Ascending aorta (tissue), 2 donors: Measurements from ENCODE around the gene RPS2. TPM values are rescaled to one million over a fixed set of nuclear protein-coding genes. Genes with fewer than 3 reads are reported as not detected.

Experiments
- DNase-seq, 2 donors: peaks; one replicate each; pipeline ENCODE4 v3.0.0-alpha.2; 2019; ENCODE audit warnings: low spot score in 2 of 2
- H3K27ac ChIP-seq, 2 donors: fragments of 200-600 bp; sonication (generic); one replicate each; pipeline ENCODE4 v1.5.1; 2016 to 2017; ENCODE audit warnings: mild to moderate bottlenecking in 1 of 2
- H3K27me3 ChIP-seq: fragments of 200-600 bp; sonication (generic); one replicate; pipeline ENCODE4 v1.5.1; 2017
- H3K36me3 ChIP-seq, 2 donors: fragments of 200-600 bp; sonication (generic); one replicate each; pipeline ENCODE4 v1.5.1; 2016
- H3K4me1 ChIP-seq, 2 donors: fragments of 200-600 bp; sonication (generic); one replicate each; pipeline ENCODE4 v1.5.1; 2016 to 2017; ENCODE audit warnings: mild to moderate bottlenecking in 1 of 2
- H3K4me3 ChIP-seq, 2 donors: fragments of 200-600 bp; sonication (generic); one replicate each; pipeline ENCODE4 v1.5.1; 2016 to 2017; ENCODE audit warnings: mild to moderate bottlenecking in 1 of 2
- H3K9me3 ChIP-seq, 2 donors: fragments of 200-600 bp; sonication (generic); one replicate each; pipeline ENCODE4 v1.5.1; 2016
- CTCF ChIP-seq, 3 experiments: fragments of 200-600 bp in 2 of 3; fragments of 450-650 bp in 1 of 3; sonication (generic) in 2 of 3; IDR thresholded peaks; one replicate each; pipeline ENCODE4 v1.5.1; 2016 to 2019; ENCODE audit warnings: antibody characterized with exemption in 3 of 3, mild to moderate bottlenecking in 1 of 3, moderate library complexity in 1 of 3
- intact Hi-C: fragments of 100-400 bp; cut with DNase I; formaldehyde crosslinking; loops from one replicate; pipeline ENCODE4 v1.15.1; 2023
- total RNA-seq: library from RNA; depleted of rRNA; stranded (reverse); fragments of >200 nt; gene quantifications from one replicate; pipeline ENCODE4 v1.1.0, GENCODE V29; 2016

The RPS2 gene
- total RNA-seq, 1 donor from 2014 or later = 2,866 TPM

- H3K36me3 ChIP-seq = peaks cover 39 to 42% of the 10 kb centered on the region in 2 donors
- no peak overlapping the region for H3K27ac ChIP-seq
- DNase-seq = no peak
- no peak overlapping the region for H3K4me3 ChIP-seq
- peaks cover 10 to 11% of the 10 kb centered on the region in 2 donors for H3K4me1 ChIP-seq
- H3K9me3 ChIP-seq = no peaks in the 10 kb centered on the region
- intact Hi-C loops = no loop called here
- no peaks in the 10 kb centered on the region for H3K27me3 ChIP-seq
- TF ChIP-seq CTCF (IDR thresholded peaks at IDR 0.05) = no peak
These were observed 26.3 kb downstream of the RPS2 start for GRCh38 chr16:1938316-1938715.

GRCh38 chr16:1936945-1937479 lies 27.6 kb downstream of the RPS2 start:
- TF ChIP-seq CTCF (IDR thresholded peaks at IDR 0.05) = no peak
- Histone ChIP-seq H3K4me1 (peaks cover 5 to 6% of the 10 kb centered on the region in 2 donors), H3K27ac (no peak overlapping the region), H3K27me3 (no peaks in the 10 kb centered on the region), H3K4me3 (no peak overlapping the region), H3K9me3 (no peaks in the 10 kb centered on the region), H3K36me3 (peaks cover 39 to 42% of the 10 kb centered on the region in 2 donors)
- intact Hi-C loops = no loop called here
- DNase-seq = no peak

GRCh38 chr16:1933097-1933661 lies 31.4 kb downstream of the RPS2 start:
- Histone ChIP-seq H3K4me3 (no peak overlapping the region), H3K27me3 (no peaks in the 10 kb centered on the region)

GRCh38 chr16:1932050-1933028 lies 32.3 kb downstream of the RPS2 start:
- no peaks in the 10 kb centered on the region for H3K27me3 ChIP-seq
- TF ChIP-seq CTCF (IDR thresholded peaks at IDR 0.05) = no peak
- H3K36me3 ChIP-seq = peaks cover 2 to 5% of the 10 kb centered on the region in 2 donors
- no peak overlapping the region for H3K4me3 ChIP-seq
- no peak for DNase-seq
- H3K9me3 ChIP-seq = no peaks in the 10 kb centered on the region
- H3K27ac ChIP-seq = no peak overlapping the region
- peaks cover 4 to 6% of the 10 kb centered on the region in 2 donors for H3K4me1 ChIP-seq
- intact Hi-C loops = no loop called here

More at GRCh38 chr16:1933097-1933661, 31.4 kb downstream of the RPS2 start:
- no peak overlapping the region for H3K27ac ChIP-seq
- intact Hi-C loops = no loop called here
- H3K9me3 ChIP-seq = no peaks in the 10 kb centered on the region
- TF ChIP-seq CTCF (IDR thresholded peaks at IDR 0.05) = no peak
- peaks cover 4 to 6% of the 10 kb centered on the region in 2 donors for H3K4me1 ChIP-seq
- H3K36me3 ChIP-seq = peaks cover 11 to 12% of the 10 kb centered on the region in 2 donors
- DNase-seq = no peak

- H3K27ac ChIP-seq = no peak overlapping the region
- no peaks in the 10 kb centered on the region for H3K36me3 ChIP-seq
- no peak for TF ChIP-seq CTCF (IDR thresholded peaks at IDR 0.05)
- H3K27me3 ChIP-seq = no peaks in the 10 kb centered on the region
- DNase-seq = no peak
- peak overlapping the region in 1 of 2 donors; percentile 75 for H3K4me3 ChIP-seq
- peaks cover 4 to 6% of the 10 kb centered on the region in 2 donors for H3K4me1 ChIP-seq
- intact Hi-C loops = no loop called here
- no peaks in the 10 kb centered on the region for H3K9me3 ChIP-seq
These were observed 34.3 kb downstream of the RPS2 start for GRCh38 chr16:1930338-1930720.
